Coronary artery (tissue), 2 donors: Measurements from ENCODE around the gene DNASE1L2.

ENCODE experiments used
- DNase-seq: peaks from one replicate; pipeline ENCODE4 v3.0.0-alpha.2; 2017; ENCODE audit warnings: low spot score
- H3K27ac ChIP-seq, 2 donors: fragments of 200-600 bp; sonication (generic); one replicate each; pipeline ENCODE4 v1.5.1; 2016 to 2019
- H3K4me3 ChIP-seq: fragments of 200-600 bp; sonication (generic); 2 replicates; pipeline ENCODE4 v1.5.1; 2016; ENCODE audit warnings: mild to moderate bottlenecking, moderate library complexity
- CTCF ChIP-seq: fragments of 200-600 bp; sonication (generic); IDR thresholded peaks from one replicate; pipeline ENCODE4 v1.5.1; 2019; ENCODE audit warnings: antibody characterized with exemption

Gene DNASE1L2

GRCh38 chr16:2226245-2226793, 9.9 kb upstream of the DNASE1L2 start:
- no peak overlapping the region for H3K4me3 ChIP-seq
- TF ChIP-seq CTCF = no peak
- DNase-seq = no peak
- H3K27ac ChIP-seq = no peak overlapping the region

- DNase-seq = no peak
- Histone ChIP-seq H3K4me3 (no peak overlapping the region), H3K27ac (no peak overlapping the region)
- TF ChIP-seq CTCF = no peak
These were observed 9.3 kb upstream of the DNASE1L2 start for GRCh38 chr16:2226918-2227317.

- no peak for DNase-seq
- TF ChIP-seq CTCF = no peak
- Histone ChIP-seq H3K4me3 (no peak overlapping the region), H3K27ac (no peak overlapping the region)
These were observed 8.0 kb upstream of the DNASE1L2 start for GRCh38 chr16:2228161-2228824.

GRCh38 chr16:2229091-2229490, 7.2 kb upstream of the DNASE1L2 start:
- no peak for DNase-seq
- TF ChIP-seq CTCF = no peak
- Histone ChIP-seq H3K27ac (no peak overlapping the region), H3K4me3 (no peak overlapping the region)

GRCh38 chr16:2229632-2230250, 6.5 kb upstream of the DNASE1L2 start:
- no peak overlapping the region for H3K27ac ChIP-seq
- no peak for TF ChIP-seq CTCF
- no peak overlapping the region for H3K4me3 ChIP-seq
- DNase-seq = no peak

- no peak for DNase-seq
- Histone ChIP-seq H3K4me3 (no peak overlapping the region), H3K27ac (no peak overlapping the region)
- no peak for TF ChIP-seq CTCF
These were observed 5.9 kb upstream of the DNASE1L2 start for GRCh38 chr16:2230376-2230775.
